HG02759 (cell line): Measurements from ENCODE around the gene ENOX1.

Experiments used
- ATAC-seq: cut with Tn5 transposase; IDR thresholded peaks from one replicate; pipeline ENCODE4 v1.9.1; 2021; ENCODE audit warnings: mild to moderate bottlenecking, moderate library complexity; ENCODE audit not compliant: unreplicated experiment

The ENOX1 gene

DNA sequence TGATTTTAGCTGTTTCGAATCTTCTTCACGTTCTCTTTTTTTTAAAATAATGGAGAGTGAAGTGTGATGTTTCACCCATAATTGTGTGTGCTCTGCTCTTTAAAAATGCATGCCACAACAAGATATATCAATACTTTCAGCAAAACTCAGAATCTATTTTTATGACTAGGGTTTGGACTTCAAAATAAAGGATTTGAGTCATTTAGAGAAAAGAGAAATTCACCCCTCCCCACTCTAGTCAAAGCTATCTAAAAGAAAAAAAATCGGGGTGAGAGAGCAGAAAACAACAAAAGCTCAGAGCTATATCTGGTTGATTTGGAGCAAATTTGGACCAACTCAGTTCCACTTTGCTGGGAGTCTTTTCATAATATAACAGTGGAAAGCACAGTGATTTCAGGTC lies 518.9 kb downstream of the ENOX1 start:
- ATAC-seq, result no peak

DNA sequence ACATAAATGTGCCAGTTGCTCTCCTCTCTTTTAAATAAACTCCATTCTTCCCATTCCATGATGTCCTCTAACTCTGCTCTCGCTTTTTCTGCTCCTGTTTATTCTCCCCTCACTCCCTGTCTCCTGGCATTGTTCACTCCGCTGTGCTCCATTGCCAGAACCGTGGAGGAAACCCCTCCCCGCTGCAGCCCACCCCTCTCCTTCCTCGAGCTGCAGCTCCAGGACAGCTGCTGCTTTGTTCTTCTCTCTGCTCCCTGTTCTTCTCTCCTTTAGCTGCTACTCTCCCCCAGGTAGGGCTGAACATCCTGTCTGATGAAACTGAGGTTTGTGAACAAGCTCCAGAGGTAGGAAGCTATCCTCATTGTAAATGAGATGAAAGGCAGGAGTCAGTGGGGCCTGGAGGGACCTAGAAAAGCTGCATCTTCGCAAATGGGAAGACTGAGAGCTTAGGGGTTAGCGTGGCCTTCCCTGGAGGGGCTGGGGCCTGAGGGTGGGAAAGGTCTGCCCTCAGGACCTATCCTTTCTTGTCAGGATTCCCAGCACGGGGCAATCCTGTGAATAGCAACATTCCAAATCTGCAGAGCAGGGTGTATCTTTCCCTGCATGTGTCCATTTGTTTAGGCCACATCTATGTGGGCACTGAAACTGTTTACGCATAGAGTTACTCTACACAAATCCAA lies 519.7 kb downstream of the ENOX1 start:
- ATAC-seq, result no peak

DNA sequence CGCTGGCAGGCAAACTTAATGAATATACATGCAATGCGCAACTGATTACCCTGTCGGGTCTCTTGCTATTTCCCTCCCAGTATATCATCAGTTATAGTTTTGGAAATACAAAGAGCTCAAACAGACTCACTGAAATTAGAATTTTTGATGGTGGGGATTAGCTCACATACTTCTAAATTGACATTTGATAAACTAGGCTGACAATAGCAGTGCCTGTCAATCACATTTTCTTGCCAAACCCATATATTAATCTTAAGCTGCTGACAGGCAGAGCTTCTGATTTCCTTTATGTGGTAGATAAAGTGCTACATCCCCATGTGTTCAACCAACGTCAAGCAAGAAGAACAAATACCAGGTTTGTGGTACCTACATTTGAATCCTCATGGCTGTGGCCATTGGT lies 521.7 kb downstream of the ENOX1 start:
- ATAC-seq, result no peak

DNA sequence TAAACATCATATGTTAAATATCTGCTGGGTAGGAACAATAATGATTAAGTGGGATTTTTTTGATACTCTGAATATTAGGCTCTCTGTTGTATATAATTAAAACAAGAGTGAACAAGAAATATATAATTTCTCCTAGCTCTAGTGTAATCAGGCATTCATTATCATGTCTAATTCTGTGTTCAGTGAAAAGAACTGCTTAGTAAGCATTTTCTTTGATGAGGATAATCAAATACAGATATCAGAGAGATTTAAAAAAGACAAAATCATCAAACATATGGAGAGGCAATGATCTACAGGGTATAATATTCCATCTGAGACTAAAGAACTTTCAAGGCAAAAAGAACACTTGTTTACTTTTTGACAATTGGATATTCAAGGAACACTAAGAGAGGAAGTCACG lies 522.3 kb downstream of the ENOX1 start:
- no peak for ATAC-seq

DNA sequence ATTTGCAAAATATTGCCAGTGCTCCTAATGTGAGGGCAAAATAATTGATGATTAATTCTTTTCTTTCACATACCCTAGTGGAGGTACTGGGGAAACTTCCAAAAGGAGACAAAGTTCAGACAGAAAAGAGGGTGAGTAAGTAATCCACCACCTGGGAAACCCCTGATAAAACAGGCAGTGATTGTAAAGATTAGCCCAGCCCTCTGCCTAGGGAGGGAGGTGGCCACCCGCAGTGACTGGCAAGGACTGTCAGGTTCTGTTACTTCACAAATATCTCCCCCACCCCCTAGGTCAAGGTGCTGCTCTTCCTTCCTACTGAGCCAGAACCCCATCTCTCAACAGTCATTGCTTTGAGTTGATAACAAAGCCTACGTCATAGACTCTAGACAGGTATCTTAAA lies 523.7 kb downstream of the ENOX1 start:
- no peak for ATAC-seq

DNA sequence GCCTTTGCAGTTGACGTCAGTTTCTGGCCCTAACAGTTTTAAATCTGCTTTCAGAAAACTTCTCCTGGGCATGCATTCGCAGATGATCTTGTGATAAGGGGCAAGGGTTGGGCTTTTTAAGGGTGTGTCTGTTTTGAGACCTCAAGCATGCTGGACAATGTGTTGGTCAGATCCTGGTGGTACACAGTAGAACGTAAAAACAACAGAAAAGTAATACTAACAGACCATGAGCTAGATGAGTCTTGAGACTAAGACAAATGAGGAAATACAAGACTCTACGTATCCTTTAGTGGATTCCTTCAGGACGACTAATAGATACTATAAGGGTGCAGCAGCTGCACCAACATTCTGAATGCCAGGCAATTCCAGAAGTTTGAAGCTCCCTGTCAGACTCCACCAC lies 525.8 kb downstream of the ENOX1 start:
- ATAC-seq, result no peak

DNA sequence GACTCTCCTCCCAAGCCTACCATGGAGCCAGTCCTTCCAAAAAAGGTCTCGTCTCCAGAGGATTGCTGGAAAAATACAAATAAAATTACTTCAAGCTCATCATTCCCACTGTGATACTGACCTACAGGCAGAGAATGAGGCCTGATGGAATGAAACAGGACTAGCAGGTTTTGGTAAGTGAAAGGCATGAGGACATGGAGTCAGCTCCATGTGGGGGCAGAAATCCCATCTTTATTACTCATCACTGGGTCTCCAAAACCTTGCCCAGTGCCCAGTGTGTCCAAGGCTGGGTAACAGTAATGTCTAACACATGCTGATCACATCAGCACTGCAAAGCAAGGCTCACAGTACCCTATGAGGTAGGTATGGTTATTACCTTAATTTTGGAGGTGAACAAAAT lies 528.0 kb downstream of the ENOX1 start:
- no peak for ATAC-seq

DNA sequence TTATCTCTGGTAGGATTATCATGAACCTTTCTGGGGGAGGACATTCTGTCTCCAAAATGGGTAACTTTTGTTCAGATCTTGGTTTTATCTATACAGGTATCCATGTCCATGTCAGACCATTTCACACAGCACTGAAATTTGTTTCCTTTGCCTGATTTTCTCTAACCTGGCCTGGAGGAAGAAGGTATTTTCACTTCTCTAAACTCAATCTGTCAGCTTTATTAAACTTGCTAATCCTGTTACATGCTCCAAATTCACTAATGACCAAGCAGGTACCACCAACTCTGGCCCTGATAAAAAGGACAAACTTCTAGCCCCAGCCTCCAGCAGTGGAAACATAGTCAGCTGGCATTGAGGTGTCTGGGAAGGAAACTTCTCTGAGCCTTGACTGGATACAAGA lies 529.0 kb downstream of the ENOX1 start:
- no peak for ATAC-seq

DNA sequence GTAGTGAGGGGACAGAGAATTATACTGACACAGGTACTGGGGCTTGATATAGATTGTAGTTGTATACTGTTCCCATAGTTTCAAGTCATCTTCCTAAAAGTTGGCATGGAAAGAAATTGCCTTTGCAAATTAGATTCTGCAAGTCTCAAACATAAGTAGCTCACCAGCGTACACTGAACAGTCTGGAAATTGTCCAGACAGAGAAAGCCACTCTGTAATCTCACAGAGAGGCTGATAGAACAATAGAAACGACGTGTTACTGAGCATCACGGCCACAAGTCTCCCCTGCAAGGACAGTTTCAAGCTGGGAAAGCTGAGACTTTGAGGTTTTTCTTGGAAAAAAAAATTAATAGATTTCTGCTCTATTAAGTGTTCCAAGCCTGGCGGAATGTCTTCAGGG lies 534.8 kb downstream of the ENOX1 start:
- ATAC-seq, result no peak

DNA sequence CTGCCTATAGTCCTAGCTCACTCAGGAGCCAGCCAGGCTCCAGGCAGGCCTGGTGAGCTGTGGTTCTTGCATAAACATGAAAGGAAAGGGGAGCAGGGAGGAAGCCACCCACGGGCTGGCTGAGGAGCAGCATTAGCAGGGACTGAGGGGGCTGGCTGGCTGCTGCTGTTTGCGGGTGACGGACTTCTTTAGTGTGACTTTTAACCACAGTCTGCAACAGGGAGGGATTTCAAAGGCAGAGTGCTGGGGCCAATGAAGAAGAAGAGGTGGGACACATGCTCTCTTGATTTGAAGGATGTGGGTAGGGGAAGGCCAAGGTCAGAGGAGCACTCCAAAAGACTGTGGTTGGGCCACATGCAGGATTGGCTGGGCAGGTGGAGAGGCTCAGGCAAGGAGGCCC lies 540.4 kb downstream of the ENOX1 start:
- ATAC-seq, result no peak

DNA sequence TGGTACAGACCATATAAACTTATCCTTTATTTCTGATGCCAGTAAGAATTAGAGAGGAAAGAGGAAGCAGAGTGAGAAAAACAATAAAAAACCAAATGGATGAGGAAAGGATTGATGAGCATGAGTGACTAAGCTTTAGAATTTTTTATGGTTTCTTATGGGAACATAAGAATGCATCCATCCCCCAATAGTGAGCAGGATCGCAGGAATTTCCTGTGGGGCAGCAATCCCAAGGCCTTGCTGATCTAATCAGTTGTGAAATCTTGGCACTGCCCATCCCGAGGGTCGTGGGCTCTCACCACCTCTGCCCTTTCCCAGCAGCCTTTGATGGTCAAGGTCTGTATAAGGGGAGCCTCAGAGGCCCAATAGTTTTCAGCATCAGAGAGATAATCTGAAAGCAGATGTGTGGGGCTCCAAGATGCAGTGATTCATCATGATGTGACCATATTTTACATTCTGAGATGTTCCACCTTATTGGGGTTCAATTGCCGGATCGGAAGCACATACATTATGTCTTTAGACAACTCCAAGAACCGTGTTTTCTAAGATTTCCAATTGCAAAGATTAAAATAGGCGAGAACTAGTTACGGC lies 541.3 kb downstream of the ENOX1 start:
- no peak for ATAC-seq

DNA sequence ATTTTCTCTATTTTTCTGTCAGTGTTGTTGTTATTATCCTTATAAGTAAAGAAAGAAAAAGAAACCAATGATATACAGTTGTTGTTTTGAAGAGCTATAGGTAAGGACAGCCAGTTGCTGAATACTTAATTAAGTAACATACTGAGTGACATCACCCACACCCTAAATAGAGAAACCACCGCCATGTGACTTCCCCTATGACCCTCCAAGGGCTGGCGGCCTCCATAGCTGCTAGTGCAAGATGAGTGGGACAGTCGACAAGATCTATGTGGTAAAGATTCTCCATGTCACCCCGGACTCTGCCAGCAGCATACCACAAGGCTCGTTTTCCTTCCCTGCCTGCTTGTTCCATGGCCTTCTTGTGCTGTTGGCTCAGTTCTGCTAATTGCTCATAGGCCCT lies 542.3 kb downstream of the ENOX1 start:
- ATAC-seq, result no peak

DNA sequence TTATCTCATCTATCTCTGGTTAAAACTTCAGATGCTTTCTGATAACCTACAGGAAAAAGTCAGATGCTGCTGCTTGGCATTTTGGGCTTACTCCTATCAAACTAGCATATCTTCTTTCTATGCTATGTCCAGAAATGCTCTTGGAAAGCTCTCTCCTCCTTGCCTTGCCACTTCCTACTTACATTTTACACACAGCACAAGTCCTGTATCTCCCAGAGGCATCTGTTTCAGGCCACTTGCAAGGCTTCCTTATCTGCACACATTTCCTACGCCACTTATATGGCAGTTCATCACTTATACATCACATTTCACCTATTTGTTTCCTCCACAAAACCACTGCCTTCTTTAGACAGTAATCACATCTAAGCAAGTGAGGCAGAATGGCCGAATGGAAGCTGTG lies 543.1 kb downstream of the ENOX1 start:
- ATAC-seq, result no peak

DNA sequence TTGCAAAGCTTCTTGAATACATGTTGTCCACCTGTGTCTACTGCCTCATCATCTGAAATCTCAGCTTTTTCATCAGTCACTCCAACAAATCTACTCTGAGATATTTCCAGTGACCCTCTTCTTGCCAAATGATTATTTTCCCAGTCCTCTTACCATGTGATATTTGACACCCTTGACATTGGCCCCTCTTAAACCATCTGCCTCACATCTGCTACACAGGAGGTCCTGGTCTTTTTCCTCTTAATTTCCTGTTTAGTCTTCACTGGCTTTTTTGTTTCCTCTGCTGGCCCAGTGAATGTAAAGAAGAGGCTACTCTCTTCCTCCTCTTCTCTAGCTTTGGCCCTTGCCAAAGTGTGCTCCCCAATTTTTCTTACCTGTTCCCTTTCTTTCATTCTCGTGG lies 544.7 kb downstream of the ENOX1 start:
- no peak for ATAC-seq

DNA sequence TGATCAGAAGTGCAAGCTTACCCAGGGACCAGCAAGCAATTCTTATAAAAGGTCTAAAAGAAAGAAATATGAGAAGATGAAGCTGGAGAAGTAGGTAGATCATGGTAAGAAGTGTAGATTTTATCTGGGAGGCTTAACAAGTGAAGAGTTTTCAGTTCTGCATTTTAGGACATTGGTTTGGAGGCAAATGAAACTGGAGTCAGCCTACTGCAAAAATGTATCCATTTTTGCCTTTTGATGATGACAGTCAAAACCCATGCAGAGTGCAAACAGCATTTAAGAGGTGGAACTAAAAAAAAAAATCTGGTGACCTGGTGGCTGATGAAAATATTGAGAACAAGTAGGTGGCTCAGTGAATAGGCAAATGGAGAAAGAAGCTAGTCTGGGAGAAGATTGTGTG lies 546.5 kb downstream of the ENOX1 start:
- ATAC-seq, result peak; percentile 86

DNA sequence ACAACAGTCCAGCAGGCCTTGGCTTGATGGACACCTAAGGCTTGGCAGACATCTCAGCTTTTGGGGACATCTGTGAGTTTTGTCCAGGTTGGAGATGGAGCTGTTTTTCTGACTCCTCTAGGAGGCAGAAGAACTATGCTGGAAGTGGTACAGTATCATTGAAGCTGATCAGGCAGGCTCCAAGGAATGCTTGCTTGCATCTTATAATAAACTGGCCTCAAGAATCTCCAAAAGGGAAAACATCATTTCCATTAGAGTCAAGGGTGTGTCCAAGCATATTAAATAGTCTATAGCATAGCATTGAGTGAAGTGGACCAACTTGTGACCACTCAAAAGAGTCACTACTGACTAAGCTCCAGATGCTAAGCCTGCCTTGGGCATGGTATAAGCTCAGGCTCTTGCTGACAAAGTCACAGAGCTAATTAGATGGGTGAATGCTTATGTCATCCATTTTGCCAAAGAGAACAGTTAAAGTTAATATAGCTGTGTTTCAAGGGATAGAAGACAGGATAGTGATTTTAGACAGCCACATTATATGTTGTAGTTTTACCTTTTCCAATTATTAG lies 547.4 kb downstream of the ENOX1 start:
- ATAC-seq, result no peak

DNA sequence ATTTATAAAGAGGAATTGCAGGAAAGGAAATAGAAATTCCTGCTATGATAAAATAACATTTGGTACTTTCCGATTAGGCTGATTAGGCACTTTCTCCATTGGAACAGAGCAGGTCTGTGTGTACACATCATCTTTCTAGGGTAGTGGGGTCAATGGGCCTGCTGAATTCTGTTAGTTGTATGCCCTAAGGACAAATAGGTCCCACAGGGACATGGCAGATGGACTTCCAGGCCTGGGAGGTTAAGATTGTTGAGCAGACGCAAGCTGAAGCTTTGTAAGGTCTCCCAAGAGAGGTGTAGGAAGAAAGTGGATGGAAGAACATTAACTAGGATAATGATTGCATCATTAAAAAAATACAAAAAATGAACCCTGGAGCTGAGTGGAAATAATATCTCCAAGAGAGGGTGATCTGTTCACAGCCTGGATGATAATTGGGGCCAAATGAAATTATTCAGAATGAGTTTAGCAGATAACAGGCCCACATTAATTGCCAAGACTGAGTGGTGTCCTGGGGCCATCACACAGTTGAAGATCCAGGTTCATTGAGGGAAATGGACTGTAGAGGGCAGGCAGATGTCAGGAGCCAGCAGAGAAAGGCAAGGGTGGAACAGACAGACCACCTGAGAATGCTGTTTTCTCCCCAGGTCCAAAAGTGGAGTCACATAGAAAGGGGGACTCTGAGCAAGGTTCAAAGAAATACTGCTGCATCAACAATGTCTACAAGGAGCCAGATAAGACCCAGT lies 548.3 kb downstream of the ENOX1 start:
- ATAC-seq, result no peak

DNA sequence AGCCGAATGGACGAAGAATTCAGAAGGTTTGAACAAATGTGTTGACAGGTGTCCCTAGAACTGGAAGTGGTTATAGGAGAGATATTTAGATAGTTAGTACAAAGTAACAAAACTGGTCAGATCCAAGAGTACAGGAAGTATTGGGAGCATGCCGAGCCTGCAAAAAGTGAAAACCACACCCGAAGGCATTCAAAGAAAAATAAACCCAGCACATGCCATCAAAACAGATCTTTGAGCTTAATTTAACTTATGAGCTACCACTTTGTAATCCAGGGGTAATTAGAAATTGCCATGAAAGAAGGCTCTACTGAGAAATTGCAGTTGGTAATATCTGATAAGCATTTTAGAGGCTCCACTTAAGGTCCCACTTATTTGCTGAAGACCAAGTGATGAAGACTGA lies 549.2 kb downstream of the ENOX1 start:
- no peak for ATAC-seq

DNA sequence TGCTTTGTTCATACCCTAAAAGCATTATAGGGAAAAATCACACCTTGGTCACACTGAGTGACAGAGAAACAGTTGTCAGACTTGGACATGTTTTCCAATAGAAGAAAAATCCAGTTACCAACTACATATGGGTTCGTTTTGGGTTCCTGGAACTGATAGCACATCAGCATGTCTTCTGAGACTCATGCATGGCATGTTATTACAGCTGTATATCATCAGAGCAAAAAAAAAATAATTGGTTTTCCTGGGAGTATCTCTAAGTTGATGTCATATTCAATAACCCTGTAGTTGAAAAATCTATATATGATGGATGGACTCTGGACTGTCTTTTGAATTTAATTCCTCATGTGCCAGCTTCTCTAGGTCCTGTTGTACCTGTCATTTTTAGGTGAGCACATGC lies 551.7 kb downstream of the ENOX1 start:
- ATAC-seq, result no peak

DNA sequence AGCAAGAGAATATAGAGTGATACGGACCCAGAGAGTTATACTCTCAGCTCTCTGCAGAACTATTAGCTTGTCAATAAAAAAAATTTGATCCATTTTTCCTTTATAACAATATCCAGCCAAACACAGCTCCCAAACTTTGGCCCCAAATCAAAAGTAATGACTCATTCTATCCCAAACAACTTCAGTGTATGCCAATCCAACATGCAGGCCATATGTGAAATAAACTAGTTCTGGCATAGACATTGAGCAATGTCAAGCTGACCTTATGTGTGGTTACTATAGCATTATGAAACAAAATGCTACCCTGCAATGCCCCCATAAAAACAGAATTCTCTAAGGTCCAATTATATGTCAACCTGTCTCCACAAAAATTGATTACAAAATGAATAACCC lies 553.9 kb downstream of the ENOX1 start:
- ATAC-seq, result no peak

DNA sequence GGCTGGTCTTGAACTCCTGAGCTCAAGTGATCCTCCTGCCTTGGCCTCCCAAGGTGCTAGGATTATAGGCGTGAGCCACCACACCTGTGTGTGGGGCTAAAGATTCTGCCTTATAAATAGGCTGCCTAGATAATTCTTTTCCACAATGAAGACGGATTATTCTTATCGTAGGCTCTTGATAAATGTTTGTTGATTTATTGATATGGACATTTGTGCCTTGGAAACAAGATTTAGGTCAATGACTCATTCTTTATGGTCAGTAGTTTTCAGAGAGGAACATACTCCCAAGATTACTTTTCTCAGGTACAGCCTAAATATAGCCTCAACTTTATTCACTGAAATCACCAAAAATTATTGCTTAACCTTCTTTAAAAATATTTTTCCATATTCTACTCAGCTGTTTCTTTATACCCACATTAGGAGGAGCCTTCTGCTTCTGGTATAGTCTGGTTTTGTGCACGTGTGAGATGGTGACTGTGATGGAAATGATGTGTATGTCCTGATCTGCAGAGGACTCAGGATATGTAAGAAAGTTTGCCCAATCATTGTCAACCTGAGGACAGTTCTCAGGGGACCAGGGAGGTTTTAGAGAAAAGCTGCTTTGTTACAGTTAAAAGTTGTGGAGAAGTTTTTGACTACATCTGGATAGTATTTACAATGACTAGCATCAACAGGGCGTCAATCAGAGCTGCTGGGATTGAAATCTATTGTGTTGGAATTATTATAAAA lies 554.5 kb downstream of the ENOX1 start:
- ATAC-seq, result no peak
